ENCODE results near the gene SH2D1A.

- TF ChIP-seq CTCF (IDR thresholded peaks at IDR 0.05) (no peak), EZH2 (IDR thresholded peaks at IDR 0.05; ENCODE audit: borderline replicate concordance, insufficient read depth, low read depth, low read length, poor library complexity, severe bottlenecking) (no peak)
These were observed 37.0 kb downstream of the SH2D1A start for GRCh38 chrX:124383354-124383753.
